ENCODE results near the gene TMEM81. TPM values are rescaled to one million over a fixed set of nuclear protein-coding genes. Genes with fewer than 3 reads are reported as not detected.

Gene TMEM81
- total and polyA plus RNA-seq, 4 experiments from 2014 or later: 1.0 to 8.9 (median 5.2) TPM

DNA sequence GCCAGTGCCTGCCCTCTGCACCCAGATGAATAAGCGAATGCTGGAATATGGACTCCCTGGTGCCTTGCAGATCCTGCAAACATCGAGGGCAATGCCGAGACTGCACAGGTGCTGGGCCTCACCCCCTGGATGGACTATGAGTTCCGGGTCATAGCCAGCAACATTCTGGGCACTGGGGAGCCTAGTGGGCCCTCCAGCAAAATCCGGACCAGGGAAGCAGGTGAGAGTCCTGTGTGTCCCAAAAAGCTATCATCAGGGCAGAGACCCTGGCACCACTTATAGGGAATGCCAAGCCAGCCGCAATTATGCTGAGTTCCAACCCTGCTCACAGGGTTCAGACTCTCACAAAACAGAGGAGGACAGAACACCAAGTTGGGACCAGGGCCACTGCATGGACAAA lies 17.2 kb downstream of the TMEM81 start:
- Mint-ChIP-seq H3K9me3 (no peaks in the 10 kb centered on the region), H3K36me3 (no peaks in the 10 kb centered on the region), H3K4me3 (no peak overlapping the region), H3K27ac (no peak overlapping the region), H3K4me1 (peaks cover 0 to 2% (median 0%) of the 10 kb centered on the region in 4 donors), H3K27me3 (no peaks in the 10 kb centered on the region)
- Histone ChIP-seq H3K27me3 (ENCODE audit: insufficient read depth, low read length) (no peaks in the 10 kb centered on the region), H3K4me1 (ENCODE audit: insufficient read depth, low read length) (no peaks in the 10 kb centered on the region), H3K4me3 (ENCODE audit: low read length in 2 of 2) (no peak overlapping the region), H3K36me3 (ENCODE audit: insufficient read depth, low read length) (no peaks in the 10 kb centered on the region), H3K27ac (ENCODE audit: low read depth, low read length) (no peak overlapping the region), H3K9me3 (ENCODE audit: control insufficient read depth in 1 of 2, low read length in 2 of 2) (no peaks in the 10 kb centered on the region)
- intact Hi-C loops (cut with micrococcal nuclease): no loop called here
- no peak for DNase-seq
- ChIA-PET POLR2A (ENCODE audit: partially characterized antibody) (no interaction called here), CTCF (ENCODE audit: partially characterized antibody) (no interaction called here)

DNA sequence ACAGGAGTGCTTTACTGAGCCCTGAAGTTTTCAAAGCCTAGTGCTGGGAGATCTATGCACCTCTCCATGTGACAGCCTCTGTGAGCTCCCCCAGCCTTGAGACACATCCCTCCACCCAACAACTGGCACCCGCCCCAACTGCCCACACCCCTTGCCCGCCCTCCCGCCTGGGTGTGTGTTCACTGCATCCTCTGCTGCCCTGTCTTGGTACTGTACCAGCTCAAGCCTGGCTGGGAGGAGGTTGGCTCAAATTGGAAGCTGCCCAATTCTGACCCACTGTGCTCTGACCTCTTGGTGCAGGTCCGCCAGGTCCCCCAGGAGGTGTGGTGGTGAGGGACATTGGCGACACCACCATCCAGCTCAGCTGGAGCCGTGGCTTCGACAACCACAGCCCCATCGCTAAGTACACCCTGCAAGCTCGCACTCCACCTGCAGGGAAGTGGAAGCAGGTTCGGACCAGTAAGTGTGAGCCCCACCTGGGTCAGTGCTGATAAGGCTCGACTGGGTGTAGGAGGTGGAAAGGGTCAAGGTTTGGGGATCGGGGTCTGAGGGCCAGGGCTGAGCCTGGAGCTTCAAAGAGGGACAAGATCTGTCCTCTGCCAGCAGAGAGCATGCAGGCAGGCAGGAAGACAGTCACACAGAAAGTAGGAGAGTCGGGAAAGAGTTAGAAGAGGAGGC lies 18.0 kb downstream of the TMEM81 start:
- no peak overlapping the region for H3K4me3 ChIP-seq (ENCODE audit: low read length in 2 of 2)
- intact Hi-C loops (cut with micrococcal nuclease): no loop called here
- H3K9me3 ChIP-seq (ENCODE audit: control insufficient read depth in 1 of 2, low read length in 2 of 2): no peaks in the 10 kb centered on the region
- H3K36me3 ChIP-seq (ENCODE audit: insufficient read depth, low read length): no peaks in the 10 kb centered on the region
- Mint-ChIP-seq H3K4me3 (no peak overlapping the region), H3K36me3 (no peaks in the 10 kb centered on the region), H3K27me3 (no peaks in the 10 kb centered on the region), H3K4me1 (peaks cover 0 to 2% (median 0%) of the 10 kb centered on the region in 4 donors), H3K9me3 (no peaks in the 10 kb centered on the region), H3K27ac (no peak overlapping the region)
- no peaks in the 10 kb centered on the region for H3K4me1 ChIP-seq (ENCODE audit: insufficient read depth, low read length)
- no peak overlapping the region for H3K27ac ChIP-seq (ENCODE audit: low read depth, low read length)
- DNase-seq: no peak
- ChIA-PET CTCF (ENCODE audit: partially characterized antibody) (no interaction called here), POLR2A (ENCODE audit: partially characterized antibody) (no interaction called here)
- no peaks in the 10 kb centered on the region for H3K27me3 ChIP-seq (ENCODE audit: insufficient read depth, low read length)

DNA sequence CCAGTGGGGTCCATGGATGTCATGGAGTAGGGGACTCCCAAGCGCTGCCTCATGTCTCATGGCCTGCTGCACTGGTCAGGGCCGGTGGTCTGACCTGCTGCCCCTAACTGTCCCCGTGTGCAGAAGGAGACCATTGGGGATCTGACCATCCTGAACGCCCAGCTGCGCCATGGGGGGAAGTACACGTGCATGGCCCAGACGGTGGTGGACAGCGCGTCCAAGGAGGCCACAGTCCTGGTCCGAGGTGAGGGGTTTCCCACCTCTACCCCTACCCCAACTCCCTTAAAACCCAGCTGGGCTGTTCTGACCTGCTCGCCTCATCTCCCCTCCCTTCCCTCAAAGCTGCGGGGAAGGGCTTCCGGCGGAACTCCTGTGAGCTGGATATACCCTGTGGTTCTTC lies 18.6 kb downstream of the TMEM81 start:
- CTCF ChIA-PET (ENCODE audit: partially characterized antibody): no interaction called here

DNA sequence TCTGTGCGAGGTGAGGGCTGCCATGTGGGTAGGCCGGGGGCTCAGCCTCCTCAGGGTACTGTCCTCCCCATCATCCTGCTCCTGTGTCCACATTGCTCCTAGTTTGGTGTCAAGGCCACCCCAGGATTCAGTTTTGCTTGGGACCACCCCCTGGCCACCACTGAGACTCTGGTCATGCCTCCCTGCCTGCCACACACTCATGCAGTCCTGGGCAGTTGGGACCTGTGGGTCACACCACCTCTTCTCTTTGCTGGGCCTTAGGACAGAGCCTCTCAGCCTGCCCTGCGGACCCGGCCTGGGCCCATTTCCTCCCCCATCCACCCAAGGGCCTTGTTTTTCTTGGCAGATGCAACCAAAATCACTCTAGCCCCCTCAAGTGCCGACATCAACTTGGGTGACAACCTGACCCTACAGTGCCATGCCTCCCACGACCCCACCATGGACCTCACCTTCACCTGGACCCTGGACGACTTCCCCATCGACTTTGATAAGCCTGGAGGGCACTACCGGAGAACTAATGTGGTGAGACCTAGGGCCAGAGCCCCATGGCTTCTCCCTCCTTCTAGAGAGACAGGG lies 19.4 kb downstream of the TMEM81 start:
- Histone ChIP-seq H3K4me1 (ENCODE audit: insufficient read depth, low read length) (no peaks in the 10 kb centered on the region), H3K9me3 (ENCODE audit: control insufficient read depth in 1 of 2, low read length in 2 of 2) (no peaks in the 10 kb centered on the region), H3K4me3 (ENCODE audit: low read length in 2 of 2) (no peak overlapping the region), H3K36me3 (ENCODE audit: insufficient read depth, low read length) (no peaks in the 10 kb centered on the region), H3K27me3 (ENCODE audit: insufficient read depth, low read length) (no peaks in the 10 kb centered on the region), H3K27ac (ENCODE audit: low read depth, low read length) (no peak overlapping the region)
- Mint-ChIP-seq H3K4me3 (no peak overlapping the region), H3K4me1 (peaks cover 0 to 2% (median 0%) of the 10 kb centered on the region in 4 donors), H3K27ac (no peak overlapping the region), H3K9me3 (no peaks in the 10 kb centered on the region), H3K36me3 (no peaks in the 10 kb centered on the region), H3K27me3 (no peaks in the 10 kb centered on the region)
- ChIA-PET POLR2A (ENCODE audit: partially characterized antibody) (no interaction called here), CTCF (ENCODE audit: partially characterized antibody) (no interaction called here)
- no peak for DNase-seq
- intact Hi-C loops (cut with micrococcal nuclease): no loop called here

More for the DNA sequence above, 18.6 kb downstream of the TMEM81 start:
- Mint-ChIP-seq H3K4me3 (no peak overlapping the region), H3K36me3 (no peaks in the 10 kb centered on the region), H3K4me1 (peaks cover 0 to 2% (median 0%) of the 10 kb centered on the region in 4 donors), H3K27me3 (no peaks in the 10 kb centered on the region), H3K27ac (no peak overlapping the region), H3K9me3 (no peaks in the 10 kb centered on the region)
- Histone ChIP-seq H3K27me3 (ENCODE audit: insufficient read depth, low read length) (no peaks in the 10 kb centered on the region), H3K36me3 (ENCODE audit: insufficient read depth, low read length) (no peaks in the 10 kb centered on the region), H3K9me3 (ENCODE audit: control insufficient read depth in 1 of 2, low read length in 2 of 2) (no peaks in the 10 kb centered on the region), H3K4me3 (ENCODE audit: low read length in 2 of 2) (no peak overlapping the region), H3K4me1 (ENCODE audit: insufficient read depth, low read length) (no peaks in the 10 kb centered on the region), H3K27ac (ENCODE audit: low read depth, low read length) (no peak overlapping the region)
- POLR2A ChIA-PET (ENCODE audit: partially characterized antibody): no interaction called here
- DNase-seq: no peak
- intact Hi-C loops (cut with micrococcal nuclease): no loop called here

DNA sequence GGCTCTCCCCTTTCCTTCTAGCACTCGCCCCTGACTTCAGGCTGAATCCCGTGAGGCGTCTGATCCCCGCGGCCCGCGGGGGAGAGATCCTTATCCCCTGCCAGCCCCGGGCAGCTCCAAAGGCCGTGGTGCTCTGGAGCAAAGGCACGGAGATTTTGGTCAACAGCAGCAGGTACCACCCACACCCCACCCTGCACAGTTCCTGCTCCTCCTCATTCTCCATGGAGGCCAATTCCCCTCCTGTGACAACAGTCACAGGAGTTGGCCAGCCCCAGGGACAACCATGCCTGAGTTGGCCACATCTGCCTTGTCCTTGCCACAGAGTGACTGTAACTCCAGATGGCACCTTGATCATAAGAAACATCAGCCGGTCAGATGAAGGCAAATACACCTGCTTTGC lies 20.0 kb downstream of the TMEM81 start:
- H3K4me3 ChIP-seq (ENCODE audit: low read length in 2 of 2): no peak overlapping the region
- H3K36me3 ChIP-seq (ENCODE audit: insufficient read depth, low read length): no peaks in the 10 kb centered on the region
- Mint-ChIP-seq H3K4me1 (peaks cover 0 to 2% (median 0%) of the 10 kb centered on the region in 4 donors), H3K36me3 (no peaks in the 10 kb centered on the region), H3K4me3 (no peak overlapping the region), H3K27me3 (no peaks in the 10 kb centered on the region), H3K27ac (no peak overlapping the region), H3K9me3 (no peaks in the 10 kb centered on the region)
- intact Hi-C loops (cut with micrococcal nuclease): no loop called here
- POLR2A ChIA-PET (ENCODE audit: partially characterized antibody): no interaction called here
- CTCF ChIA-PET (ENCODE audit: partially characterized antibody): no interaction called here
- no peaks in the 10 kb centered on the region for H3K9me3 ChIP-seq (ENCODE audit: control insufficient read depth in 1 of 2, low read length in 2 of 2)
- H3K4me1 ChIP-seq (ENCODE audit: insufficient read depth, low read length): no peaks in the 10 kb centered on the region
- H3K27me3 ChIP-seq (ENCODE audit: insufficient read depth, low read length): no peaks in the 10 kb centered on the region
- no peak overlapping the region for H3K27ac ChIP-seq (ENCODE audit: low read depth, low read length)
- no peak for DNase-seq

DNA sequence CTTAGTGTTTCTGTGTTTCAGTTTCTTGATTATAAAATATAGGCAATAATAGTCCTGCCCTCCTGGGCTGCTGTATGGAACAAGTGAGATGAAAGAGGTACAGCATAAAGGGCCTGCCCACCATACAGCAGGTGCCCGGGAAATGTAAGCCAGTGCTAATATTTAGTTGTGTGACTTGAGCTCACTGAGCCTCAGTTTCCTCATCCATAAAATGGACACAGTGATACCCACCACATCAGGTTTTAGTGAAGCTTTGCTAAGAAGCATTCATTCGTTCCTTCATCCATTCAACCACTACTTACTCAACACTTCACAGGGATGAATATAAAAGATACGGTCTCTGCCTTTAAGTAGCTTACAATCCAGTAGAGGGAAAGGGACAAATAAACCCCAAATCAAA lies 21.4 kb downstream of the TMEM81 start:
- H3K9me3 Mint-ChIP-seq: no peaks in the 10 kb centered on the region

DNA sequence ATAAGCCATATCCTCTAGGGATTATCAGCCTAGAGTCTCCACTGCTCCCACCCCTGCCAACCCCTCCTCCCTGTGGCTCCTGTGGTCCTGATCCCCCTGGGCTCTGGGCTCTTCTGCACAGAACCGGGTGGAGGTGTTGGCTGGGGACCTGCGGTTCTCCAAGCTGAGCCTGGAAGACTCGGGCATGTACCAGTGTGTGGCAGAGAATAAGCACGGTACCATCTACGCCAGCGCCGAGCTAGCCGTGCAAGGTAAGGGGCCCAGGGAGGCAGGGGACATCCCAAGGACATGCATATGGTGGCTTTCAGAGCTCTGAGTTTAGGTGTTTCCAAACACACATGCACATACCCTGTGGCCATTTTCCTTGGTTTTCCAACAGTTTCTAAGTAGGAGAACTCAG lies 21.9 kb downstream of the TMEM81 start:
- intact Hi-C loops (cut with micrococcal nuclease): no loop called here
- DNase-seq: no peak
- peaks cover 0 to 1% of the 10 kb centered on the region in 2 donors for H3K27me3 Mint-ChIP-seq
- no peaks in the 10 kb centered on the region for H3K9me3 Mint-ChIP-seq
- Histone ChIP-seq H3K9me3 (ENCODE audit: control insufficient read depth in 1 of 2, low read length in 2 of 2) (no peaks in the 10 kb centered on the region), H3K27me3 (ENCODE audit: insufficient read depth, low read length) (no peaks in the 10 kb centered on the region), H3K27ac (ENCODE audit: low read depth, low read length) (no peak overlapping the region), H3K4me1 (ENCODE audit: insufficient read depth, low read length) (no peaks in the 10 kb centered on the region), H3K36me3 (ENCODE audit: insufficient read depth, low read length) (no peaks in the 10 kb centered on the region), H3K4me3 (ENCODE audit: low read length in 2 of 2) (no peak overlapping the region)
- ChIA-PET POLR2A (ENCODE audit: partially characterized antibody) (interaction anchor here (0.8 kb wide), 1 partner anchor 73 kb away, joined by 4 read pairs; no protein-coding TSS in a partner anchor), CTCF (ENCODE audit: partially characterized antibody) (interaction anchor here (0.6 to 3.3 kb wide), 19 partner anchors 10 to 195 kb away, joined by 3 to 44 read pairs (median 5); partner anchors contain the start of gene CNTN2)
- H3K27ac Mint-ChIP-seq: no peak overlapping the region
- no peak overlapping the region for H3K4me3 Mint-ChIP-seq
- H3K36me3 Mint-ChIP-seq: no peaks in the 10 kb centered on the region
- peaks cover 0 to 2% (median 0%) of the 10 kb centered on the region in 4 donors for H3K4me1 Mint-ChIP-seq

More for the DNA sequence above, 21.4 kb downstream of the TMEM81 start:
- intact Hi-C loops (cut with micrococcal nuclease): no loop called here
- Histone ChIP-seq H3K4me1 (ENCODE audit: insufficient read depth, low read length) (no peaks in the 10 kb centered on the region), H3K27ac (ENCODE audit: low read depth, low read length) (no peak overlapping the region), H3K9me3 (ENCODE audit: control insufficient read depth in 1 of 2, low read length in 2 of 2) (no peaks in the 10 kb centered on the region), H3K36me3 (ENCODE audit: insufficient read depth, low read length) (no peaks in the 10 kb centered on the region), H3K27me3 (ENCODE audit: insufficient read depth, low read length) (no peaks in the 10 kb centered on the region), H3K4me3 (ENCODE audit: low read length in 2 of 2) (no peak overlapping the region)
- Mint-ChIP-seq H3K27me3 (no peaks in the 10 kb centered on the region), H3K27ac (no peak overlapping the region), H3K36me3 (no peaks in the 10 kb centered on the region), H3K4me1 (peaks cover 0 to 2% (median 0%) of the 10 kb centered on the region in 4 donors), H3K4me3 (no peak overlapping the region)
- DNase-seq: no peak
- CTCF ChIA-PET (ENCODE audit: partially characterized antibody): interaction anchor here (0.6 to 3.3 kb wide), 15 partner anchors 10 to 1409 kb away, joined by 3 to 44 read pairs (median 4); no protein-coding TSS in a partner anchor
- POLR2A ChIA-PET (ENCODE audit: partially characterized antibody): no interaction called here
